ENCODE results near the gene PIK3C2G. TPM values are rescaled to one million over a fixed set of nuclear protein-coding genes. Genes with fewer than 3 reads are reported as not detected.

PIK3C2G gene
- total and polyA plus RNA-seq, 2 of the 4 experiments (the other 2 are of a cell fraction): not detected

DNA sequence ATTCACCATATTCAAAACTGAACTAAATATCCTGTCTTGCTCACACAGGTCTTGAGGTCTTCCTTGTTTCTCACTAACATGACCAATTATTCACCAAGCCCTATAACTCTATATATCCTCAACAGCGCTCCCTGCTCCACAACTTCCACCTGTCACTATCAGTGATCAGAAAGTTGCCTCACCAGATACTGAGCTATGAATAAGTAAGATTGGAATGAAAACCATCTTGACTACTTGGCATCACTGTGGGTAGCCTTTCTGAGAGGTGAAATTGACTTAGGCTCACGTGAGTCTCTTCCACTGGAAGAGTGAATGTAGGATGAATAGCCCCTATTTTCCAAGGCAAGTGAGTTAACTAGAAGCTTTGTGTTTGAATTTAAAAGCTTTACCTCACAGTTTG lies 167.1 kb downstream of the PIK3C2G start:
- H2BK15ac ChIP-seq (ENCODE audit: low read depth, low read length): no peak overlapping the region
- H3K27ac ChIP-seq (ENCODE audit: insufficient read depth, low read length): no peak overlapping the region
- H3K4me1 ChIP-seq (ENCODE audit: control insufficient read depth, insufficient read depth, low read length): no peaks in the 10 kb centered on the region
- no peak overlapping the region for H2BK120ac ChIP-seq (ENCODE audit: low read depth, low read length)
- ATAC-seq (ENCODE audit: low read depth): no peak
- no peak overlapping the region for H2AK9ac ChIP-seq (replicated peaks; ENCODE audit: low read depth, low read length, poor library complexity)
- H4K20me1 ChIP-seq (ENCODE audit: insufficient read depth, low read length): no peaks in the 10 kb centered on the region
- BruUV-seq (replicated peaks): no TSS peak
- intact Hi-C loops (cut with micrococcal nuclease) (no loop called here), in situ Hi-C loops (cut with MboI; ENCODE audit: low sequenced_read_pairs) (loop anchor here (25.0 kb wide), 1 partner anchor 859 kb away; no protein-coding TSS in a partner anchor), dilution Hi-C loops (cut with HindIII; ENCODE audit: low sequenced_read_pairs, unreplicated experiment) (no loop called here)
- no peak overlapping the region for H3K18ac ChIP-seq (ENCODE audit: low read depth, low read length)
- H3K9ac ChIP-seq (ENCODE audit: low read depth, low read length): no peak overlapping the region
- H3K23ac ChIP-seq (ENCODE audit: low read depth, low read length): no peak overlapping the region
- no peak overlapping the region for H2AK5ac ChIP-seq (ENCODE audit: low read depth, low read length)
- H3K4me3 ChIP-seq (ENCODE audit: insufficient read depth, low read depth, low read length): no peak overlapping the region
- H3K79me1 ChIP-seq (ENCODE audit: low read depth in 1 of 2, low read length in 2 of 2): no peaks in the 10 kb centered on the region
- no peaks in the 10 kb centered on the region for H3K36me3 ChIP-seq (ENCODE audit: control insufficient read depth, insufficient read depth, low read length)
- H3K9me3 ChIP-seq (ENCODE audit: control insufficient read depth, insufficient read depth, low read length): no peaks in the 10 kb centered on the region
- peaks cover 2% of the 10 kb centered on the region; the same call in 1 of the 2 replicates for H3K9me1 ChIP-seq (ENCODE audit: insufficient read depth, low read length)
- H2BK20ac ChIP-seq (ENCODE audit: low read depth, low read length): no peak overlapping the region
- TF ChIP-seq MAZ (IDR thresholded peaks at IDR 0.05; ENCODE audit: borderline replicate concordance, low read depth, low read length) (no peak), RFX5 (IDR thresholded peaks at IDR 0.05; ENCODE audit: low read depth, low read length) (no peak), RAD21 (IDR thresholded peaks at IDR 0.05; ENCODE audit: low read length) (no peak), MAFK (IDR thresholded peaks at IDR 0.05; ENCODE audit: low read depth, low read length) (no peak), SMC3 (IDR thresholded peaks at IDR 0.05; ENCODE audit: low read depth, low read length) (no peak), CHD1 (IDR thresholded peaks at IDR 0.05; ENCODE audit: low read depth, low read length) (no peak), POLR2A (IDR thresholded peaks at IDR 0.05; ENCODE audit: low read depth, low read length) (no peak), FOS (IDR thresholded peaks at IDR 0.05; ENCODE audit: low read depth, low read length) (no peak), BHLHE40 (IDR thresholded peaks at IDR 0.05; ENCODE audit: low read depth, low read length) (no peak)
- TF ChIP-seq, protein P1, sequence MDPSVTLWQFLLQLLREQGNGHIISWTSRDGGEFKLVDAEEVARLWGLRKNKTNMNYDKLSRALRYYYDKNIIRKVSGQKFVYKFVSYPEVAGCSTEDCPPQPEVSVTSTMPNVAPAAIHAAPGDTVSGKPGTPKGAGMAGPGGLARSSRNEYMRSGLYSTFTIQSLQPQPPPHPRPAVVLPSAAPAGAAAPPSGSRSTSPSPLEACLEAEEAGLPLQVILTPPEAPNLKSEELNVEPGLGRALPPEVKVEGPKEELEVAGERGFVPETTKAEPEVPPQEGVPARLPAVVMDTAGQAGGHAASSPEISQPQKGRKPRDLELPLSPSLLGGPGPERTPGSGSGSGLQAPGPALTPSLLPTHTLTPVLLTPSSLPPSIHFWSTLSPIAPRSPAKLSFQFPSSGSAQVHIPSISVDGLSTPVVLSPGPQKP (IDR thresholded peaks at IDR 0.05; ENCODE audit: borderline replicate concordance, low read depth, low read length): no peak
- no peak overlapping the region for H4K8ac ChIP-seq (ENCODE audit: low read depth in 2 of 2, low read length in 2 of 2)
- no peak overlapping the region for H4K5ac ChIP-seq (ENCODE audit: low read depth, low read length)
- H3K27me3 ChIP-seq (ENCODE audit: control insufficient read depth, insufficient read depth, low read length): no peaks in the 10 kb centered on the region
- H4K91ac ChIP-seq (ENCODE audit: insufficient read depth, low read depth, low read length): no peak overlapping the region
- no peak overlapping the region for H3K56ac ChIP-seq (ENCODE audit: extremely low read depth, insufficient read depth, low read length)
- H2AFZ ChIP-seq (replicated peaks; ENCODE audit: low read length, poor library complexity): no peak overlapping the region
- H3K4me2 ChIP-seq (ENCODE audit: low read depth, low read length): no peak overlapping the region
- ChIA-PET POLR2A (ENCODE audit: unreplicated experiment) (no interaction called here), CTCF (interaction anchor here (0.5 to 0.6 kb wide), 2 partner anchors 19 to 440 kb away, joined by 4 read pairs; no protein-coding TSS in a partner anchor)
- no peak overlapping the region; the same call in 1 of the 2 replicates for H3K14ac ChIP-seq (replicated peaks; ENCODE audit: low read depth, low read length)
- WGBS, 2 experiments (ENCODE audit: extremely low coverage in 2 of 2, insufficient read length in 1 of 2): no CpG with 5 or more reads among the region's 2 CpGs
- H2BK5ac ChIP-seq (ENCODE audit: low read depth, low read length, poor library complexity, severe bottlenecking): no peak overlapping the region
- no peak overlapping the region for H3K4ac ChIP-seq (ENCODE audit: low read depth, low read length)
- no peak for DNase-seq

Measured in IMR-90 (cell line).